ENCODE data around the gene CLCN5.

CLCN5 gene

GRCh38 chrX:49922291-49923241 lies at the start of gene CLCN5:
Gene CLCN5, plus strand, starts transcription at chrX:49922596. Its CDS starts 2,703 bp downstream, at chrX:49925299.
- peak; percentile 79 to 88 for DNase-seq (ENCODE audit: low read depth in 2 of 2)

- DNase-seq (ENCODE audit: low read depth in 2 of 2) = no peak
These were observed 45.6 kb upstream of the CLCN5 start for GRCh38 chrX:49876750-49877149.

- no peak for DNase-seq (ENCODE audit: low read depth in 2 of 2)
These were observed 44.8 kb upstream of the CLCN5 start for GRCh38 chrX:49877397-49878101.

- DNase-seq (ENCODE audit: low read depth in 2 of 2) = no peak
These were observed 44.1 kb upstream of the CLCN5 start for GRCh38 chrX:49878128-49878833.

- DNase-seq (ENCODE audit: low read depth in 2 of 2) = peak; percentile 51 to 54
These were observed 43.4 kb upstream of the CLCN5 start, which contains the start of gene USP27X for GRCh38 chrX:49878834-49879655. Gene USP27X, plus strand, starts transcription at chrX:49879484. Its CDS starts 824 bp downstream, at chrX:49880308.

- no peak for DNase-seq (ENCODE audit: low read depth in 2 of 2)
These were observed 42.6 kb upstream of the CLCN5 start for GRCh38 chrX:49879656-49880277.

GRCh38 chrX:49880668-49881067 lies 41.7 kb upstream of the CLCN5 start:
- no peak for DNase-seq (ENCODE audit: low read depth in 2 of 2)

GRCh38 chrX:49884290-49884862 lies 38.0 kb upstream of the CLCN5 start:
- peak; percentile 20 to 34 for DNase-seq (ENCODE audit: low read depth in 2 of 2)

GRCh38 chrX:49892542-49892941 lies 29.9 kb upstream of the CLCN5 start:
- no peak for DNase-seq (ENCODE audit: low read depth in 2 of 2)

GRCh38 chrX:49896951-49897350 lies 25.4 kb upstream of the CLCN5 start:
- no peak for DNase-seq (ENCODE audit: low read depth in 2 of 2)

GRCh38 chrX:49901048-49901447 lies 21.3 kb upstream of the CLCN5 start:
- DNase-seq (ENCODE audit: low read depth in 2 of 2) = no peak

GRCh38 chrX:49910344-49910743 lies 12.1 kb upstream of the CLCN5 start:
- DNase-seq (ENCODE audit: low read depth in 2 of 2) = no peak

- no peak for DNase-seq (ENCODE audit: low read depth in 2 of 2)
These were observed 10.3 kb upstream of the CLCN5 start for GRCh38 chrX:49912086-49912485.

GRCh38 chrX:49912861-49913260 lies 9.5 kb upstream of the CLCN5 start:
- DNase-seq (ENCODE audit: low read depth in 2 of 2) = no peak

GRCh38 chrX:49915361-49916222 lies 6.8 kb upstream of the CLCN5 start:
- no peak for DNase-seq (ENCODE audit: low read depth in 2 of 2)

GRCh38 chrX:49919617-49920016 lies 2.8 kb upstream of the CLCN5 start:
- no peak for DNase-seq (ENCODE audit: low read depth in 2 of 2)

- no peak for DNase-seq (ENCODE audit: low read depth in 2 of 2)
These were observed 1.3 kb upstream of the CLCN5 start for GRCh38 chrX:49921109-49921508.

- DNase-seq (ENCODE audit: low read depth in 2 of 2) = no peak
These were observed 2.8 kb downstream of the CLCN5 start for GRCh38 chrX:49925176-49925575.

GRCh38 chrX:49930039-49930438 lies 7.6 kb downstream of the CLCN5 start:
- no peak for DNase-seq (ENCODE audit: low read depth in 2 of 2)
